Thyroid gland (tissue), 4 donors: ENCODE data around the gene MARCOL.

Source experiments
- CTCF ChIP-seq, 6 experiments: fragments of 200-600 bp in 3 of 6; fragments of 450-650 bp in 3 of 6; sonication (generic) in 3 of 6; IDR thresholded peaks; one replicate each; pipeline ENCODE4 v1.5.1; 2016 to 2019; ENCODE audit warnings: antibody characterized with exemption in 6 of 6, mild to moderate bottlenecking in 2 of 6, inconsistent platforms in 1 of 6, moderate library complexity in 1 of 6
- POLR2A ChIP-seq, 2 donors: fragments of 450-650 bp; IDR thresholded peaks; one replicate each; pipeline ENCODE4 v1.6.1; 2017; ENCODE audit warnings: antibody characterized with exemption in 2 of 2, mild to moderate bottlenecking in 2 of 2, moderate library complexity in 1 of 2

DNA sequence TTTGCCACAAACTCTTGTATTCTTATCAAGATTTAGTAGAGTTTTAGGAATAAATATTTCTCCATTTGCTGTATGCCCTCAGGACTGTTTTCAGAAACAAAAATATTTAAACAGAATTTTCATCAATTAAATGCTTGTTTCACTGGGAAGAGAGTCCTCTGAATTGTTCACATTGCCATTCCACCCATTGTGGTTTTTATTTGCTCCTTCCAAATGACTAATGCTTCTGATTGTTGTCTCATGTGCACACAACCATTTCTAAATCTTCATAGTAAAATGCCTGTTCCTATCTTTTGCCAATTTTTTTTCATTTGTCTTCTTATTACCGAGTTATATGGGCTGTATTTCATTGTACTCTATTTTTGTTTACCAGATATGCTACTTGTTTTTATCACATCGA, 10.6 kb downstream of the MARCOL start:
- TF ChIP-seq CTCF (IDR thresholded peaks at IDR 0.05): no peak
- TF ChIP-seq POLR2A (IDR thresholded peaks at IDR 0.05): no peak
